Measurements from ENCODE around the gene PLOD3. TPM values are rescaled to one million over a fixed set of nuclear protein-coding genes. Genes with fewer than 3 reads are reported as not detected.

Gene PLOD3
- total RNA-seq, 1 donor from 2014 or later = 165 TPM

- Histone ChIP-seq H3K36me3 (peaks cover 8 to 20% of the 10 kb centered on the region in 2 donors), H3K27me3 (peaks cover 39% of the 10 kb centered on the region), H3K4me1 (peaks cover 25 to 31% of the 10 kb centered on the region in 2 donors), H3K4me3 (peak overlapping the region; percentile 49 to 58), H3K9me3 (no peaks in the 10 kb centered on the region), H3K27ac (no peak overlapping the region)
- intact Hi-C loops (cut with DNase I) = no loop called here
- DNase-seq (ENCODE audit: low spot score in 2 of 2) = no peak
- TF ChIP-seq, protein P1, sequence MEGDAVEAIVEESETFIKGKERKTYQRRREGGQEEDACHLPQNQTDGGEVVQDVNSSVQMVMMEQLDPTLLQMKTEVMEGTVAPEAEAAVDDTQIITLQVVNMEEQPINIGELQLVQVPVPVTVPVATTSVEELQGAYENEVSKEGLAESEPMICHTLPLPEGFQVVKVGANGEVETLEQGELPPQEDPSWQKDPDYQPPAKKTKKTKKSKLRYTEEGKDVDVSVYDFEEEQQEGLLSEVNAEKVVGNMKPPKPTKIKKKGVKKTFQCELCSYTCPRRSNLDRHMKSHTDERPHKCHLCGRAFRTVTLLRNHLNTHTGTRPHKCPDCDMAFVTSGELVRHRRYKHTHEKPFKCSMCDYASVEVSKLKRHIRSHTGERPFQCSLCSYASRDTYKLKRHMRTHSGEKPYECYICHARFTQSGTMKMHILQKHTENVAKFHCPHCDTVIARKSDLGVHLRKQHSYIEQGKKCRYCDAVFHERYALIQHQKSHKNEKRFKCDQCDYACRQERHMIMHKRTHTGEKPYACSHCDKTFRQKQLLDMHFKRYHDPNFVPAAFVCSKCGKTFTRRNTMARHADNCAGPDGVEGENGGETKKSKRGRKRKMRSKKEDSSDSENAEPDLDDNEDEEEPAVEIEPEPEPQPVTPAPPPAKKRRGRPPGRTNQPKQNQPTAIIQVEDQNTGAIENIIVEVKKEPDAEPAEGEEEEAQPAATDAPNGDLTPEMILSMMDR (IDR thresholded peaks at IDR 0.05) = no peak
These were observed 53.9 kb downstream of the PLOD3 start for GRCh38 chr7:101163279-101164070.

- H3K27ac ChIP-seq = no peak overlapping the region
- peaks cover 25 to 31% of the 10 kb centered on the region in 2 donors for H3K4me1 ChIP-seq
- peaks cover 39% of the 10 kb centered on the region for H3K27me3 ChIP-seq
- DNase-seq (ENCODE audit: low spot score in 2 of 2) = no peak
- no peaks in the 10 kb centered on the region for H3K9me3 ChIP-seq
- TF ChIP-seq, protein P1 (IDR thresholded peaks at IDR 0.05) = no peak
- intact Hi-C loops (cut with DNase I) = no loop called here
- peaks cover 8 to 28% of the 10 kb centered on the region in 2 donors for H3K36me3 ChIP-seq
- peak overlapping the region; percentile 49 to 58 for H3K4me3 ChIP-seq
These were observed 54.7 kb downstream of the PLOD3 start for GRCh38 chr7:101162551-101163278.

DNA sequence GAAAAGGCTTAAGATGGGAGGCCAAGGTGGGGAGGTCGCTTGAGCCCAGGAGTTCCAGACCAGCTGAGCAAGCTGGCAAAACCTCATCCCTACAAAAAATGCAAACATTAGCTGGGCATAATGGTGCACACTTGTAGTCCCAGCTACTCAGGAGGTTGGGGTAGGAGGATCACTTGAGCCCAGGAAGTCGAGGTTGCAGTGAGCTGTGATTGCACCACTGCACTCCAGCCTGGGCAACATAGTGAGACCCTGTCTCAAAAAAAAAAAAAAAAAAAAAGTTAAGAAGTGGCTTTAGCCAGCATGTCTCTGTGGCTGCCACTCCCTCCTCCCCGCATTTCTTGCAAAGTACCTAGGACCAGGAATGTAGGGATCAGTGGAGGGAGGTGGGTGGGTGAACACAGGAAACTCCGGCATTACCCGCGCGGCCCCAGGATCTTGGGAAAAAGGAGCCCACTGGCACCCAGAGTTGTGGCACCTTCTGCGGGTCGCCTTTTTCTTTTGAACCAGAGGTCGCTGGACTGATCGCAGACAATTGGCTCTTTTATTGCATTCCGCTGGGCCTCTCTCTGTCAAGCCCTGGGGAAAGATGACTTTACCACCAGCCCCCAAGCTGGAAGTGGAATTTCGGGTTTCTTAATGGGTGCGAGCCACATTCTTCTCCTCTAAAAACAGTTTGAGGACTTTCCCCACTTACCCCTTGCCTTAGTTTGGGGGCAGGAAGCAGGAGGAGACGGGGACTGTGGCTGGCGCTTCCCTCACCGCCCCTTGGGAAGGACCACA, 55.5 kb downstream of the PLOD3 start:
- Histone ChIP-seq H3K36me3 (peaks cover 8 to 36% of the 10 kb centered on the region in 2 donors), H3K9me3 (no peaks in the 10 kb centered on the region), H3K27me3 (peaks cover 39% of the 10 kb centered on the region), H3K4me3 (no peak overlapping the region), H3K4me1 (peaks cover 25 to 31% of the 10 kb centered on the region in 2 donors), H3K27ac (no peak overlapping the region)
- intact Hi-C loops (cut with DNase I) = no loop called here
- DNase-seq (ENCODE audit: low spot score in 2 of 2) = no peak
- TF ChIP-seq, protein P1 (IDR thresholded peaks at IDR 0.05) = no peak

DNA sequence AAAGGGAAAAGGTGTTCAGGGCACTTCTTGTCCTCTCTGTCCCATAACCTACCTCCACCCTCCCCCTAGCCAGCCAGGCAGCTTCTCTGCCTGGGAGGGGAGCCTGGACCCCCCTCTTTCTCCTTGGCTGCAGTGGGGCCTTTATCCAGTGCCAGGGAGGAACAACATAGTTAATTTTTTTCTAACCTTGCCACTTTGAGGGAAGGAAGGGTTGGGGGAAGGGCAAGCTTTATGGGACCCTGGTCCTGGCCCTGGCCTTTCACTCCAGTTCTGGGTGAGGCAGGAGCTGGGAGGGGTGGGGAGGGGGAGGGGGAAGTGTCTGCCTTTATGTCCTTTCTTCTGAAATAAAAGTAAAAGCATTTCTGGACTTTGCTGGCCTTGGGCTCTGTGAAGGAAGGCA, 56.5 kb downstream of the PLOD3 start:
- H3K9me3 ChIP-seq = no peaks in the 10 kb centered on the region
- TF ChIP-seq, protein P1 (IDR thresholded peaks at IDR 0.05) = no peak
- H3K27me3 ChIP-seq = peaks cover 32% of the 10 kb centered on the region
- peaks cover 23 to 30% of the 10 kb centered on the region in 2 donors for H3K4me1 ChIP-seq
- H3K4me3 ChIP-seq = no peak overlapping the region
- intact Hi-C loops (cut with DNase I) = no loop called here
- DNase-seq (ENCODE audit: low spot score in 2 of 2) = no peak
- no peak overlapping the region for H3K27ac ChIP-seq
- H3K36me3 ChIP-seq = peaks cover 8 to 37% of the 10 kb centered on the region in 2 donors

Data from ascending aorta (tissue), 2 donors.